HuH-7 (cell line): Measurements from ENCODE around the gene FIBIN.

Source experiments
- DNase-seq: peaks from one replicate; pipeline ENCODE4 v3.0.0; 2011; ENCODE audit warnings: low spot score

Gene FIBIN

DNA sequence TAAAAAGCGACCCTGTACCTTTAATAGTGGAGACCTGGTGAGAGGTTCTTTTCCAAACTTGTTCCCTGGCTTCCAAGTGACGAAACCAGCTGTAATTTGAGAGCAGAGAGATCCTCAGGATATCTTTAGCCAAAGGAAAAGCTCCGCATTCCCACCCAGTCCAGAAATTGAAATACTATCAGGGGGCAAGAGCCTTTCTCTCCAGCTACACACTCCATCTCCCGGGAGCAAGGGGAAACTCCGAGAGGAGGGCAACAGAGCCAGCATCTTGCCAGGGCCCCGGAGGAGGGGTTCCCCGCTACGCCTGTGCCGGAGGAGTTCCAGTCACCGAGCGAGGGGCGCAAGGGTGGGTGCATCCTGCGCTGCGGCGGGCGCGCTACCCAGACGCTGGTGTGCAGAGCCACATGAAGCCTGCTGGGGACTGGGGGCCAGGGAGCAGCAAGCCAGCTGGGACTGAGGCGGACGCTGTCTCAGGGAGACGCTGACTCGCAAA is at the start of gene FIBIN:
FIBIN (plus strand) TSS at position 148 of the 493 bp plus-strand sequence. CDS start 415 bp downstream, outside the sequence.
- peak; percentile 71 for DNase-seq

GRCh38 chr11:26944866-26945664 is 48.8 kb upstream of the FIBIN start:
- DNase-seq, result no peak

- no peak for DNase-seq
Observed at GRCh38 chr11:26946257-26946716, 47.6 kb upstream of the FIBIN start.

GRCh38 chr11:26947379-26947844 is 46.5 kb upstream of the FIBIN start:
- DNase-seq, result no peak

GRCh38 chr11:26947904-26948639 is 45.8 kb upstream of the FIBIN start:
- DNase-seq, result no peak

DNA sequence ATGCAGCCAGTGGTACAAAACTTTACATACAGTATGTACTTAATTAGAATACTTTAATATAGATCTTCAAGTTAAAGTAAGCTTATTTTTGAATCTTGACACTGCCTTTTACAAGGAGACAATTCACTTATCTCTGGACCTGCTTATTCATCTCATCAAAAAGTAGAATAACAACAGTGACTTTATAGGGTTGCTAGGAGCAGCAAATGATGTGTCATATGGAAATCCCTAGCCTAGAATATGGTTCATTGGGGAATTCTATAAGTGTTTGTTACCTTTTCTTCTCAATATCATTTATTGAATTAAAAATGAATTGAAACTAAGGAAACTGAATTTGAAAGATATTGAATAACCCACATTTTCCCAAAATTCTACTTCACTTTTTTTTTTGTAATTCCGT is 45.0 kb upstream of the FIBIN start:
- no peak for DNase-seq

DNA sequence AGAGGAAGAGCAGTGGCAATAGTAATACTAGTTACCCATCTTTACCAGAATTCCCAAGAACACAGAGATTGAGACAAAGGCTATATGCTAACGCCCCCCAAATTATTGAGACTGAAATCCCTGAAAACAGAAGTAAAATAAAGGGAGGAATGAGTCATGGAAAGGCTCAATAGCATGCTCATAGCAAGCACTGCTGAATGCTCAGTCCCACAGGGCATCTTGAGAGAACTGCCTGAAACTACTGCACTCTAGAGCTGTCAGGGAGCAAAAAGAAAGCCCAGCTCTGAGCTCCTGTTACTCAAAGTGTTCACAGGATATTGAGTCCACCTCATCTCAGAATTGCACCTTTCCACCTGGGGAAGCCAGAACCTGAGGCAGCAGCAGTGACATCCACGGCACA is 44.1 kb upstream of the FIBIN start:
- no peak for DNase-seq

- DNase-seq, result no peak
Observed at GRCh38 chr11:26950260-26950719, 43.6 kb upstream of the FIBIN start.

DNA sequence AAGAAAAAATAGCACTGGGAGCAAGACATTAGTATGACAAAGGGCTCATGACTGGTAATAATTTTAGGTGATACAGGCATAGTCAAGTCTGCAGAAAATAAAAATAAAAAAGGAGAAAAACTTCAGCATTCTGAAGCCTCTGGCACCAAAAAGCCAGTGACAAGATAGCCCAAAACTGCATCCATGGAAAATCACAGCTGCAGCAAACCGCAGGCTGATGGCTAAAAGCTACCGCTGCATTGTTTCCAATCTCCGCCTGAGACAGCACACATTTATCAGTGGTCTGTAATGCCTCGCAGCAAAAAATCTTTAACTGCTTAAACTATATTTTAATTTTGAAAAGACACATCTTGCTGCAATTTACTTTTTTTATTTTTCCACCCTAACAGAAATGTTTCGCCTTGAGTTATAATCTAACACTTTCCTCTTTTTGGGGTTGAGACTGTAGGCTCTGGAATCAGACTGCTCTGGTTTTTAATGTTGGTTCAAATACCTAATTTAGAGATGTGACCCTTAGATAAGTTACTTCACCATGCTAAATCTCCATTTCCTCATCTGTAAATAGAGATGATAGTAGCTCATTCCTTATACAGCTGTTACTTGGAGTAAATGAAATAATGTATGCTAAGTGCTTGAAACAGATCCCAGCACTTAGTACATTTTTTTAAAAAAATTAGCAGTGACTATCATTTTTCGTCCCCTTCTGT is 42.0 kb upstream of the FIBIN start:
- DNase-seq, result no peak

DNA sequence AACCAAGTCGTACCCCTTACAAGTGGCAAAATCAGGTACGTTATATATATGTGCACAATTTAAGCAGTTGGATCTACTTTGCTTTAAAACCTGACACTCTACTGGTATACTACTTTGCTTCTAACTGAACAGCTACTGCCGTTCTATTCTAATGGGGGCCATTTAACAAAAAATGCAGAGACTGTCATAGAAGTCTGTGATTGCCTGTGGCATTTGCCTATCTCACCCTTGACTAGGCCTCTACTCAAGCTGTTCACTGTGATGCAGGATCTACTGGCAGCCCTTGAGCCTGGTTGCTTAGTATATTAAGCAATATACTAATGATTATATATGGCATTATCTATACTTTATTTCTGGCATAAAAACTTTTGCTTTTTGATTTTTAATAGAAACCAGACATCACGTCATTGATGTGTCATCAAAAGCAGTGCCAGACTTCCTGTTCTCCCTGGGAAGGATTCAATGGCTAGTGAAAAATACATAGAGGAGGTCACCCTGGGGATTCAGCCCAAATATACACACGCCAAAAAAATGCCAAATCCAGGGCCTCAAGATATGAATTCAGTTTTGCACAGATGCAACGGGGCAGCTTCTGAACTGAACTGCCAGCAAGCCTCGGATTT is 40.0 kb upstream of the FIBIN start:
- no peak for DNase-seq

- no peak for DNase-seq
Observed at GRCh38 chr11:26958005-26958701, 35.8 kb upstream of the FIBIN start.

DNA sequence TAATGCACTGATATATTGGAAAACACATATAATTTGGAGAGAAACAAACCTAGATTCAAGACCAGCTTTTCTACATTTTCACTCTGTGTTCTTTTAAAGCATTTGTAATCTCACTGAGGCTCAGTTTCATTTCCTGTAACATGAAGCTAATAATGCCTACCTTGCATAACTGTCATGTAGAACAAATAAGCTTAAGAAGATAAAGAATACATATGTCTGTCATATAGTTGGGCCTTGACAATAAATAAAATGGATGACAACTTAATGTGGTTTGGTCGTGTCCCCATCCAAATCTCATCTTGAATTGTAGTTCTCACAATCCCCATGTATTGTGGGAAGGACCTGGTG is 35.2 kb upstream of the FIBIN start:
- no peak for DNase-seq

DNA sequence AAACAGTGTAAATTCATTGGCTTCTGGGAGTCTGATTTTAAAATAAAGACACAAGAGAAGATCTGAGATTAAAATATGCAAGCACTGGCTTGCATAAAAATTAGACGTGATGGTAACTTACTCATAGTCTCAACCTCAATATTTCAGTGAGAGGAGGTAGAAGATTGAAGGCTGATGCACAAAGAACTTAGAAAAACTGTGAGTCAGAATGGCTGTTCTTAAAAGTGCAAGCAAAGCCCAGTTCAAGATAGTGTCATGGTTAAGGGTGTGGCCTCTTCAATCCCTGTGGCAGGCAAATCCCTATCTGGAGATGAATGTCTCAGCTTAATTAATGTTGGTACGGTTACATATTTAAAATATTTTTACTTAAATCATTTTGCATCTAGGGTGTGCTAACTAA is 33.6 kb upstream of the FIBIN start:
- DNase-seq, result no peak

DNA sequence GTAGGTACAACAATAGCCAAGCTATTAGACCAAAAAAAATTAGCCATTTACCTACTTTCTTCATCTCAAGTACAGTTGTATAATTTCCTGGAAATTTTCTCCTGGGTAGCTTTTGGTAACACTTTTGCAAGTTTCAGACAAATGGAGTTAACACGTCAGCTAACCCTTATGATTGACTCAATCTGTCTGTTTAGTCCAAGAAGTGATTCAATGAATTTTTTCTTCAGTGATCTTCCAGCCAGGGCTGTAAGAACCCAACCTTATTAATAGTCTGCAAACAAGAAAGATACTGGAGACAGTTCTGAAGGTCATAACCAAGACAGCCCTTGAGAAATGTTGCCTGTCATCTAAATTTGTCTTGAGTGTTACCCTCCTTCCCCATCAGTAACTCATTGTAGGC is 30.1 kb upstream of the FIBIN start:
- DNase-seq, result no peak

GRCh38 chr11:26964339-26964738 is 29.6 kb upstream of the FIBIN start:
- DNase-seq, result no peak

- peak; percentile 62 for DNase-seq
Observed at GRCh38 chr11:26964847-26965485, 28.9 kb upstream of the FIBIN start.

- no peak for DNase-seq
Observed at GRCh38 chr11:26971961-26972360, 22.0 kb upstream of the FIBIN start.

DNA sequence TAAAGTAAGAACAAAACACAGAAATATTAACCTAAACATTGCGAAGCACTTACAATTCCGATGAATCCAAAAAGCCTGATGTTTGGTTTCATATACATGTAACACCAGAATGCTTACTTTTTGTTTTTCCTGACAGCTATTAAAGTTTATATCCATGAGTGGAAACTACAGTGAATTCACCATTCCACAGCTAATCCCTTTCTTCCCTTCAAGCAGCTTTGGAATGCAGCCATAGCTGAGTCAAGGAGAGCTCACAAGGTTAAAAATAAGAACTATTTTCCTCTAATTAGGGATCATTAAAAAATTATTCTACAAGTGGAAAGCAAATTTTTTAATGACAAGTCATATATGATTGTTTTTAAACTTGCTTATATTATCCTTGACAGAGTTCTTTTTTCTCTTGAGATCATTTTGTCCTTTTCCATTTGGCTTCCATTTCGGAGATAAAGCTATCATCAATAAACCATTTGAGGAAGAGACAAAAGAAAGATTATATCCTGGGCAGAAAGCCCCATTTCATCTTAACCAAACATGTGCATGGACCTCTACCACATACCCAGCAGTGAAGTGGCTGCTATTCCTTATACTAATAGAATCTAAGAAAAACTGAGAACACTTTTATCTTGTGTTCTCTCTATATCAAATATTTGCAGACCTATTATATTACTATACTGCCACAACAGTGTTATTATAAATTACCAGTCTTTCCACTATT is 19.7 kb upstream of the FIBIN start:
- DNase-seq, result no peak

GRCh38 chr11:26974996-26975395 is 18.9 kb upstream of the FIBIN start:
- no peak for DNase-seq

- DNase-seq, result no peak
Observed at GRCh38 chr11:26976389-26976788, 17.5 kb upstream of the FIBIN start.
